Large intestine (tissue), 3 donors: ENCODE data around the gene FANCC. TPM values are rescaled to one million over a fixed set of nuclear protein-coding genes. Genes with fewer than 3 reads are reported as not detected.
"Not testable (repeated sequence)": the region's sequence is repeated elsewhere in the genome, so short reads cannot be mapped to it uniquely, and the experiment has no call there.

ENCODE experiments used
- DNase-seq, 2 donors: peaks; one replicate each; pipeline versions ENCODE4 v3.0.0 to v3.0.0-alpha.2; 2013
- H3K27ac ChIP-seq: one replicate; pipeline ENCODE4 v1.5.1; 2013; ENCODE audit warnings: low read length
- H3K27me3 ChIP-seq: 2 replicates; pipeline ENCODE4 v1.6.1; 2013; ENCODE audit warnings: low read length; ENCODE audit not compliant: control insufficient read depth, insufficient read depth
- H3K36me3 ChIP-seq: 2 replicates; pipeline ENCODE4 v1.6.1; 2013; ENCODE audit warnings: low read length; ENCODE audit not compliant: control insufficient read depth, insufficient read depth
- H3K4me1 ChIP-seq: one replicate; pipeline ENCODE4 v1.6.1; 2013; ENCODE audit warnings: low read length; ENCODE audit not compliant: control insufficient read depth, insufficient read depth
- H3K4me3 ChIP-seq: one replicate; pipeline ENCODE4 v1.5.1; 2013; ENCODE audit warnings: low read length
- H3K9me3 ChIP-seq: one replicate; pipeline ENCODE4 v1.6.1; 2013; ENCODE audit warnings: mild to moderate bottlenecking, low read depth, low read length, moderate library complexity; ENCODE audit not compliant: control insufficient read depth
- WGBS: methylation state at CpG from one replicate; pipeline ENCODE4 v1.1.5; 2013; ENCODE audit warnings: low lambda C conversion rate; ENCODE audit not compliant: insufficient coverage; 5-methylcytosine and 5-hydroxymethylcytosine counted together
- polyA plus RNA-seq: library from polyadenylated mRNA; unstranded; fragments of 120-200 nt; gene quantifications from one replicate; pipeline ENCODE4 v1.2.1, GENCODE V29; 2013

The FANCC gene
- polyA plus RNA-seq, 1 donor = 19.9 TPM

DNA sequence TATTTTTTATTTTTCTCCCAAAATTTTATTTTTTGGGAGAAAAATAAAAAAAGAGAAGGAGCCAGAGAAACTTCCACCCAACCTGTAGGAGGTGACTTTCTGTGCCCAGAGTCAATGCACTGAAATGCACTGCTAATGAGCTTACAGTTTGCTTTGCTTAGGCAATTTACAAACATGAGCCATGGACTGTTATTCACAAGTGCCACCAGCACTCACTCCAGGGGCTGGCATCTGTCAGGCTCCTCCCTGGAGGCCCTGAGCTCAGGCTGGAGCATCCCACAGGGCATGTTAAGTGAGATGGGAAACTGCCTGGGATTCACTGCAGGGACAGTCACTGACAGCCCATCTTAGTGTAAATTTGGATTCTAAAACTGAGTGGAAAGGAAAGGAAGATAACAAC, 74.9 kb downstream of the FANCC start:
- peaks cover 19% of the 10 kb centered on the region for H3K36me3 ChIP-seq
- H3K4me3 ChIP-seq = no peak overlapping the region
- no peak overlapping the region for H3K27ac ChIP-seq
- H3K27me3 ChIP-seq = no peaks in the 10 kb centered on the region
- no peaks in the 10 kb centered on the region for H3K4me1 ChIP-seq
- H3K9me3 ChIP-seq = no peaks in the 10 kb centered on the region
- no peak for DNase-seq

DNA sequence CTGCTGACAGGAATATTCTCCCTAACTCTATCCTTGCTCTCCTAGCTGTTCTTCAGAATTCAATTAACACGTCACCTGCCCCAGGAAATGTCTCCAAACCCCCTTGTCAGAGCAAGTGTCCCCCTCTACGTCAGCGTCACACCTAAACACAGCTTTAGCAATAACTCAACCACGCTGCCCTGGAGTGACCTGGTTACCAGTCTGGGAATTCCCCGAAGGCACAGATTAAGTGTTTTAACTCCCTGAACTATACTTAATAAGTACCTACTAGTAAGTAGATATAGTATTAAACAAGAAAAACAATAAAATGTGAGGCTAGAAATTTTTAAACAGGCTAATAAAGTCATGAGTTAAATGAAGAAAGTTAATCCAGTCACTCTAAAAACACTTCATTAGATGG, 78.4 kb downstream of the FANCC start:
- H3K36me3 ChIP-seq = peaks cover 13% of the 10 kb centered on the region
- no peaks in the 10 kb centered on the region for H3K4me1 ChIP-seq
- no peak overlapping the region for H3K4me3 ChIP-seq
- H3K27ac ChIP-seq = no peak overlapping the region
- DNase-seq = no peak
- H3K27me3 ChIP-seq = no peaks in the 10 kb centered on the region
- WGBS = no CpG with 5 or more reads among the region's 5 CpGs
- H3K9me3 ChIP-seq = no peaks in the 10 kb centered on the region

DNA sequence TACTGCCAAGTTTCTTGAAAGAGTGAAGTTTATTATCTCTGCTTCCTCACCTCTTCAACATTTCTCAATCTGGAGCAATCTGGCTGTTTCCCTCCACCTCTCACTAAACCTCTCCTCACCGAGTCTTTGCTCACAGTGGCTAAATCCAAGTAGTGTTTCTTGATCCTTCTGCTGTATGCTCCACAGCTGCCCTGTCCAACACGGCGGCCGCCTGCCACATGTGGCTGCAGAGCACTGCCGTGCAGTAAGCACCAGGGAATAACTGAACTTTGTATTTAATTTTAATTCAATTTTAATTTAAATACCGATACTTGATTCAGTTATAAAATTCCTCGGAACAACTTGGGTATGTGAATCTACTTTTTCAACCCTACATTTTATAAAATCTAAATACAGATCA, 80.2 kb downstream of the FANCC start:
- no peak for DNase-seq
- WGBS = 95% methylated on average over 2 of the region's 7 CpGs

DNA sequence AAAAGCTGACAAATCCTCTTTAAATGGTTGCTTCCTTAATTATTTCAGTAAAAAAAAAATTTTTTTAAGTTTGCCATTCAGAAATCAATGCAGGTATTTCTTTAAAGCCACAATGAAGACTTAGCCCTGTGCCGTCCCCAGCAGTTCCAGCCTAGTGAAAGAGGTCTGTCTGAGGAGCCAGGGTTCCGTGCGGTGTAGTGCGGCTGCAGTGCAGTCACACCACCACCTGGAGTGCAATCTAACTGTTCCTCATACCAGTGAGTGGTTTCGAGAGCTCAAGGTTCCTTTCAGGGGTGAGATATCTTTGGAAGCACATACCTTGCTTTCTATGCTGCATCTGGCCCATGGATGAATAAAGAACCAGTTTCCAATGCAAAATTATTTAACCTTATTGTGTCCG, 87.5 kb downstream of the FANCC start:
- no peak overlapping the region for H3K4me3 ChIP-seq
- H3K36me3 ChIP-seq = peaks cover 5% of the 10 kb centered on the region
- WGBS = no CpG with 5 or more reads among the region's 6 CpGs
- H3K27ac ChIP-seq = peak overlapping the region; percentile 31
- H3K4me1 ChIP-seq = peaks cover 14% of the 10 kb centered on the region
- no peaks in the 10 kb centered on the region for H3K9me3 ChIP-seq
- DNase-seq = peak; percentile 20 to 61
- H3K27me3 ChIP-seq = no peaks in the 10 kb centered on the region

More for the DNA sequence above, 80.2 kb downstream of the FANCC start:
- Histone ChIP-seq H3K4me3 (no peak overlapping the region), H3K27ac (no peak overlapping the region), H3K27me3 (no peaks in the 10 kb centered on the region), H3K9me3 (no peaks in the 10 kb centered on the region), H3K36me3 (peaks cover 14% of the 10 kb centered on the region), H3K4me1 (no peaks in the 10 kb centered on the region)

DNA sequence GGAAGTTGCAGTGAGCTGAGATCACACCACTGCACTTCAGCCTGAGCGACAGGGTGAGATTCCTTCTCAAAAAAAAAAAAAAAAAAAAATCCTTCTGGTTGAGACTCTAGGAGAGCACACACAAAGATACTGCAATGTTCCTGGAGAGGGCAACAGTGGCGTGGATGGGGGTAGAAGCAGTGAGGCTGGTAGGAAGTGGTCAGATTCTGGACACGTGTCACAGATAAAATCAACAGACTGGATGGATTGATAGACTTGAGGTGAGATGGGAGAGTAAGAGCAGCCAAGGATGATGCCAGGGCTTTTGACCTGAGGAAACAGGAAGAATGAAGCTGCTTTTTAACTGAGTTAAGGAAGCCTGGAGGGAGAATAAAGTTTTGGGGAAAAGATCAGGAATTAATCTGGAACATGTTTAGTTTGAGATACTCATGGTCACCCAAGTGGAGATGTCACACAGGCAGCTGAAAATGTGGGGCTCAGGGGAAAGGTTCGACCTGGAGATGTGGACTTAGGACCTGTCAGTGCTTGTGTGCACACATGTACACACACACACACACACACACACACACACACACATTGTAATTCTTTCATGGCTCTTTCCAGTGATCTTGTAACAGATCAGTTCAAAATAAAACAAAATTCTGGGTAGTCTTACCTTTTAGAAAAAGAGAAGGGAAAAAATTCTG, 88.1 kb downstream of the FANCC start:
- DNase-seq = peak; percentile 46 to 64
- no peaks in the 10 kb centered on the region for H3K9me3 ChIP-seq
- H3K4me1 ChIP-seq = peaks cover 20% of the 10 kb centered on the region
- H3K27me3 ChIP-seq = no peaks in the 10 kb centered on the region
- H3K4me3 ChIP-seq = no peak overlapping the region
- peaks cover 5% of the 10 kb centered on the region for H3K36me3 ChIP-seq
- WGBS = no CpG with 5 or more reads among the region's 4 CpGs
- peak overlapping the region; percentile 6 for H3K27ac ChIP-seq

DNA sequence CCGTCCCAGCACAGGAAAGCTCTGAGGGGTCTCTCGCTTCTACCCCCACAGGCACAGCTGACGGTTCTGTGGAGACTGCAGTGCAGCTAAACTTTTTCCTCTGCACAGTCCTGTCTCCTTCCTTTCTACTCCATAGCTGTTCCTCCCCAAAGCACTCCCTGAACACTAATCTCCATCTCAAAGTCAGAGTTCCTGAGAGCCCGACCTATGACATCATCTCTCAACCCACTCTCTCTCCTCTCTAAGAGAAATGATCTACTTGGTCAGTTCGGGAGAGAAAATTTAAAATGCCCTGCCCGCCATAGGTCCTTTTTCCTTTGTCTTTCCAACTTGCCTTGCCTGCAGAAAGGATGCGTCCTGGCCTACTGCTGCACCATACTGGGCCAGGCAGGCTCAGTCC, 90.6 kb downstream of the FANCC start:
- no peak for DNase-seq
- Histone ChIP-seq H3K4me3 (no peak overlapping the region), H3K9me3 (no peaks in the 10 kb centered on the region), H3K36me3 (peaks cover 3% of the 10 kb centered on the region), H3K4me1 (peaks cover 28% of the 10 kb centered on the region), H3K27me3 (no peaks in the 10 kb centered on the region), H3K27ac (no peak overlapping the region)
- 100% methylated on average over 1 of the region's 7 CpGs for WGBS

DNA sequence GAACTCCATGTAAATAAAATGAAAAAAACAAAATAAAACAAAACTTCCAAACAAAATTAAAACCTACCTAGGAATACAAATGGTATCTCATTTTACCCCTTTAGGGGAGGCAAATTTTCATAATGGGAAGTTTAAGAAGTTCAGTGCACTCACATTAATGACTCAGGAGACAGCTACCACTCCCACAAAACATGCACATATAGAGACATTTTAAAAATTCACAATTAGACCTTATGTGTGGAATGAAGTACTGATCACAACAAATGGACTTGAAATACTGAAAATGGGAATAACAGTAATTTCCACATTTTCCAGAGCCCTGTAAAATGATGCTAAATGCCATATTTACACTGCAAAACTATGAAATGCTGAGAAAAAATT, 91.8 kb downstream of the FANCC start:
- Histone ChIP-seq H3K36me3 (no peaks in the 10 kb centered on the region), H3K4me3 (no peak overlapping the region), H3K4me1 (peaks cover 28% of the 10 kb centered on the region), H3K27me3 (no peaks in the 10 kb centered on the region), H3K27ac (no peak overlapping the region), H3K9me3 (no peaks in the 10 kb centered on the region)
- no peak for DNase-seq

DNA sequence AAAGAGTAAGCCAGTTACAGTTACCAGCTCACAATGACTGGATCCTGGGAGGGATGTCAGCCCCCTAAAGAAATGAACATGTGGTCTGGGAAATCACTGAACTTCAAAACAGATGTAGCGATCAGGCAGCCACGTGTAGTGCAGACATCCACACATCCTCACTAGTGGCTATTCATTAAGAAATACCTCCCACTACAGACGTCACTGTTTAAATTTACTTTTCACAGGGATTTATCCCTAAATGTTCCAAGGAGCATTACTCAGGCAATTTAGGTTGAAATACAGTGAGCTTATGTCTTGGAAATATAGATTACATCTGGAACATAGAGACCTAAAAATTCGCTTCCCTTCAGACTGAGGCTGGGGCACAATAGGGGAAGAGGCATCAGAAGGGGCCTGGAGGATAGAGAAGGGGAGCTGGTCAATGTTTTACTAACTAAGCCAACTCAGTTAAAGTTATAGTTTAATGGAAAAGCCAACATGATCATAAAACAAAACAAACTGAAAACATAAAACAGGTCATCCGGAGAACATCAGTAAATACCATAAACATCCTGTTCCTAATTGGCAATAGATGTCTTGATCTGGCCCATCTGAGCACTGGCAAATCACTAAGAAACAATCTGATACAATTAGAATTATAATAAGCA, 92.3 kb downstream of the FANCC start:
- peak; percentile 19 to 71 for DNase-seq
- Histone ChIP-seq H3K4me1 (peaks cover 27% of the 10 kb centered on the region), H3K27me3 (no peaks in the 10 kb centered on the region), H3K27ac (peak overlapping the region; percentile 74), H3K4me3 (no peak overlapping the region), H3K36me3 (no peaks in the 10 kb centered on the region), H3K9me3 (no peaks in the 10 kb centered on the region)
- WGBS = 0% methylated on average over 2 of the region's 5 CpGs

DNA sequence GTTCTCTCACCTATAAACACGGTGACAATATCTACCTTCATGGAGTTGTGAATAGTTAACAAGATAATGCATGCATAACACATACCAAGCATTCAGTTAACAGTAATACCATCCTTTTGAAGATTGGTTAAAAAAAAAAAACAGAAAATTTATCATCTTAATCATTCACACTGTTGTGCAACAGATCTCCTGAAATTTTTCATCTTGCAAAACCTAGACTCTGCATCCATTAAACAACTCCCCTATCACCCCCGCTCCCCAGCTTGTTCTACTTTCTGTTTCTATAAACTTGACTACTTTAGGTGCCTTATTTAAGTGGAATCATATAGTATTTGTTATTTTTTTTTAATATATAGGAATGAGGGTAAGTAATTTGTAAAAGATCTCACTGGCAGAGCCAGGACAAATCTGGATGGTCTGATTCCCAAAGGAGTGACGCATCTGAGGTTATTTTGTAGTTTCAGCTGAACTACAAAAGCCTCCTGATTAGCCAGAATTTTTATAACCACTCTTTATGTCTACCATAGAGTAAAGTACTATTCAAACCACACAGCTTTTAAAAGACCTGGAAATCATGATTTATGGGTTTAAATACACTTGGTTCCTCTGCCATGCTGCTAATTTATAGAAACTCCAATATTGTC, 93.0 kb downstream of the FANCC start:
- H3K36me3 ChIP-seq = no peaks in the 10 kb centered on the region
- H3K27me3 ChIP-seq = no peaks in the 10 kb centered on the region
- H3K4me3 ChIP-seq = no peak overlapping the region
- DNase-seq = peak; percentile 30 to 59
- peak overlapping the region; percentile 74 for H3K27ac ChIP-seq
- WGBS = 60% methylated on average over 1 of the region's 3 CpGs
- peaks cover 22% of the 10 kb centered on the region for H3K4me1 ChIP-seq
- H3K9me3 ChIP-seq = no peaks in the 10 kb centered on the region

DNA sequence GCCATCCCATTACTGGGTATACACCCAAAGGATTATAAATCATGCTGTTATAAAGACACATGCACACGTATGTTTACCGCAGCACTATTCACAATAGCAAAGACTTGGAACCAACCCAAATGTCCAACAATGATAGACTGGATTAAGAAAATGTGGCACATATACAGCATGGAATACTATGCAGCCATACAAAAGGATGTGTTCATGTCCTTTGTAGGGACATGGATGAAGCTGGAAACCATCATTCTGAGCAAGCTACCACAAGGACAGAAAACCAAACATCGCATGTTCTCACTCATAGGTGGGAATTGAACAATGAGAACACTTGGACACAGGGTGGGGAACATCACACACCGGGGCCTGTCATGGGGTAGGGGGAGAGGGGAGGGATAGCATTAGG, 97.2 kb downstream of the FANCC start:
- H3K4me1 ChIP-seq = peaks cover 14% of the 10 kb centered on the region
- WGBS = no CpG with 5 or more reads among the region's 4 CpGs
- H3K4me3 ChIP-seq, H3K9me3 ChIP-seq, H3K27me3 ChIP-seq, H3K36me3 ChIP-seq, H3K27ac ChIP-seq, DNase-seq: not testable (repeated sequence)
